Measurements from ENCODE around the gene KSR2. TPM values are rescaled to one million over a fixed set of nuclear protein-coding genes. Genes with fewer than 3 reads are reported as not detected.

KSR2 gene
- polyA plus RNA-seq, 1 donor = not detected

- no peak for DNase-seq
These were observed 446.2 kb downstream of the KSR2 start for GRCh38 chr12:117522559-117522958.

DNA sequence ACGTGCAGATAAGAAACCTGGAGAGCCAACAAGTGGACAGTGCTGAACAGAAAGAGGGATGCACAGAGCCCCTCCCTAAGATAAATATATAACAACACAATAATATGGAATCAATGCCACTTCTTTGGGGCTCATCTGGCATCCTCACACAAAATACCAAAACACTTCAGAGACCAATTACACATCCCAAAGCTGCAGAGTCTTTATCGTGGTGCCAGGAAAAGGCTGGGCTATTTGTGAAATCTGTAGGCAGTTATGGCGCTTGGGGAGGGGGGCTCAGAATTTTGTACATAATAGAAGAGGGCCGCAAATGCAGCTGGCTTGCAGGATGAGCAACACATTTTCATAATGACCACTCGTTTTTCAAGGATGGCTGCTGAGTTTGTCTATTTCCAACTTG is 446.9 kb downstream of the KSR2 start:
- no peak for DNase-seq

DNA sequence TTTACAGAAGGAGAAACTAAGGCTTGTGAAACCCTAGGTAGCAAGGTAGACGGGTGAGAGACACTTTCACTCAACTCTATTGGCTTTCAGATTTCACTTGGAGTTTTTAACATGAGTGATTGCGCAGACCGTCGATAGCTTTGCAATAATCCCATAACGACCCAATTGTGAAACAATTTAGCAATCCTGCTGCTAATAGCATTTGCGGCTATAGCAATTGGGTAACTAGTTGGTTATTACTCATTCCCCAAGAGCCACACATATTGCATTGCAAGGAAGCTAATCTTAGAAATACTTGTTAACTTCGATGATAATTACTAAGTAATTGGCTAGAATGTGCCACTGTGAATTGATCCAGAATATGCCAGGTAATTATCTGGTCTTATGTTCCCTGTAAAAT is 447.4 kb downstream of the KSR2 start:
- no peak for DNase-seq

- no peak for DNase-seq
These were observed 450.1 kb downstream of the KSR2 start for GRCh38 chr12:117518594-117519270.

DNA sequence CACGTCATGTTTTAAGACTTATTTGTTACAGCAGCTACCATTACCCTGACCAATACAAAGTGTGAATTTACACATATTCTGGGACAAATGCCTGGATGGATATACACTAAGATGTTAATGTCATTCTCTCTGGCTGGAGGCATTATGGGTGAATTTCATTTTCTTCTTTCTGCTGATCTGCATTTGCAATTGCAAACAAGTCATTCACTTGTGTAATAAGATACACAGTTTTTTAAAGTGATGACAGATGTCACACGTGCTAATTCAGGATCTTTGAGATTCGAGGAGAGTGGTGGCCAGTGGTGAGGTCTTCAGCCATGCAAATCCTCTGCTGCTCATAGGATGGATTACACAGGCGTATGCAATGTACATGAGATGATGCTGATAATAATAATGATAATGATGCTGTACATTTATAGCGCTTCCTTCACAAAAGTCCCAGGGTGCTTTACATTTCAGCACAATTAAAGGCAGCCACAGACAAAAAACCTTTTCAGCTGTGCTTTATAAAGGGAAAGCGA is 451.5 kb downstream of the KSR2 start:
- DNase-seq = no peak

- no peak for DNase-seq
These were observed 452.8 kb downstream of the KSR2 start for GRCh38 chr12:117516034-117516433.

- DNase-seq = no peak
These were observed 454.8 kb downstream of the KSR2 start for GRCh38 chr12:117514016-117514415.

DNA sequence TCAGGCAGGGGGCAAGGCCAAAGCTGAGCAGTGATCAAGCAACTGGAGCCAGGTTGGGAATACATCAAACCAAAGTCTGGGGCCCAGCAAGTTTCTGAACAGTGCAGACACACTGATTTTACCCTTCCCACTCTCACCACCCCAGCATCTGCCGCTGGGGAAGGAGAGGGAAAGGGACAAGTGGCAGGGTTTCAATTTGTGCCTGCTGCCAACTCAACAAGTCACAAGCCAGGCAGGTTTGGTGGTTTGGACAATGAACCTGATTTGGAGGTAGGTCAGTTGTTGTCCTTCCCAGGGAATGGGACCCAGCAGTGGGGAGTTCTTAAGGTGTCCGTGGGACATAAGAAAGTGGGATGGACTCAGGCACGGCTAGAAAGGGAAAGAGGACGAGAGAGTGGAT is 455.4 kb downstream of the KSR2 start:
- DNase-seq = no peak

DNA sequence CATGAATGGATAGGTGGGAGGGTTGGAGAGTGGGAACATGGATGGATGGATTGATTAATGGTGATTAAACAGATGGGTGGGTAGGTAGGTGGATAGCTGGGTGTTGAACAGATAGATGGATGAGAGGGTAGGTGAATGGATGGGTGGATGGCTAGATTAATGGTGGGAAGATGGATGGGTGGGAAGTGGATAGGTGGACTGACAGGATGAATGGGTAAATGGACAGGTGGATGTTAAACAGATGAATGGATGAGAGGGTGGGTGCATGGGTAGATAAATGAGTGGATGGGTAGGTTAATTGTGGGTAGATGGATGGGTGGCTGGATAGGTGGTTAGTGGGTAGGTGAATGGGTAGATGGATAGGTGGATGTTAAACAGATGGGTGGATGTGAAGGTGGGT is 460.3 kb downstream of the KSR2 start:
- no peak for DNase-seq

GRCh38 chr12:117507548-117507947 is 461.2 kb downstream of the KSR2 start:
- no peak for DNase-seq

GRCh38 chr12:117506333-117506732 is 462.5 kb downstream of the KSR2 start:
- DNase-seq = no peak

DNA sequence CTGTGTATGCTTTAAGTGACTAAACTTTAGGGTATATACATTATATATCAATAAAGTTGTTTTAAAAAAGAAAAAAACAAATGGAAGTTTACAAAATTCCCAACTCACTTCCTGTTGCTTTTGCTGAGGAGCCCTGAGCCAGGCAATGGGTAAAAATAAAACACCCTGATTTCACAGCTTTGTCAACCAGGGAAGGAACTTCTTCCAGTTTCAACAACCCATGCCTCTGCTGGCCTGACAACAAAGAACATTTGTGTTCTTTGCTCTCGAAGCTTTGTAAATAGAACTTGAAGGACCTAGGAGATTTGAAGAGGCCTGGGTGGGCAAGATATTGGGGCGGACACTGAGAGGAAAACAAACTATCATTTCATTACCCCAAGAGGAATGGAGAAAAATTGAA is 466.2 kb downstream of the KSR2 start:
- no peak for DNase-seq

DNA sequence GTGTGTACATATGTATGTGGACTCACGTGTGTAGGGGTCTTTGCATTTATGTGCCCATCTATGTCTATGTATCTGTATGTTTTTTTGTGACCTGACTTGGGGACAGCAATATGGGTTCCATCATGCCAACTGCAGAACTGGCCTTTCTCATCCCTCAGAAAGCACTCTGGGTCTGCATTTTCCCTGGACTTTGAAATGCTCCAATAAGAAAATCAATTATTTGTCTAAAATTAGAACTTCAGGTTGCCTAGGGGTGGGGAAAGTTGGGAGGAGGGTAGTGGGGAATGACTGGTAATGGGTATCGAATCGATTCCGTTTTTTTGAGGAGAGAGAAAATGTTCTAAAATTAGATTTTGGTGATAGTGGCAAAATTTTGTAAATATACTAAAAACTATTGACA is 466.6 kb downstream of the KSR2 start:
- DNase-seq = no peak

DNA sequence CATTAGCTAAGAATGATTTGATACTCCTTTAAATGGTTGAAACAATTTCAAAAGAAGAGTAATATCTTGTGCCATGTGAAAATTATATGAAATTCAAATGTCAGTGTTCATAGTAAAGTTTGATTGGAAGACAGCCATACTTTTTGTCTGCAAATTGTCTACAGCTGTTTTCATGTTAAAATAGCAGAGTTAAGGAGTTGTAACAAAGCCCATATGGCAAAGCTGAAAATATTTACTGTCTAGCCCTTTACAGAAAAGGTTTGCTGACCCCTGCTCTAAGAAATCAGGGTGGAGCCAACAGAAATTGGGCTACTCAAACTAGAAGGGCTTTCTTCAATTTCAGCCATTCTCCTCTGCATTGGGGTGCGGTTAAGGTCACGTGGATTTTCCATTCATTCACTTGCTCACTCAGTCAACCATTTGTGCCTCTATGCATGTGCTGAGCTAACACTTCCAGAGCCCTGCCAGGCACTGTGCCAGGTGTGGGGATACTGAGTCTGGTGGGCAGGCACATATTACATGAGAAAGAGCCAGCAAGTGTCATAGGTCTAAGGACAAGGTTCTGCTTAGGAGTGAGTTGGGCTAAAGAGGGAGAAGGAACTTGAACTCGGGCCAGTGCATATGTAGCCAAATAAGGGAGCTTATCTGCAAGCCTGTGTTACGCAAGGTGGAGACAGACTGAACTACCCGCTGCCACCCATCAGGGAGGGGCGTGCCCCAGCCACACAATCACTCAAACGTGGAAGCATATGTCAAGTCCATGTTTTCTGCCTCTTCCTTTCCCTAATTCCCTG is 467.5 kb downstream of the KSR2 start:
- peak; percentile 28 for DNase-seq

GRCh38 chr12:117499759-117500485 is 468.9 kb downstream of the KSR2 start:
- DNase-seq = no peak

GRCh38 chr12:117498880-117499279 is 469.9 kb downstream of the KSR2 start:
- DNase-seq = no peak

- DNase-seq = no peak
These were observed 470.5 kb downstream of the KSR2 start for GRCh38 chr12:117498256-117498655.

GRCh38 chr12:117497407-117497806 is 471.4 kb downstream of the KSR2 start:
- DNase-seq = no peak

DNA sequence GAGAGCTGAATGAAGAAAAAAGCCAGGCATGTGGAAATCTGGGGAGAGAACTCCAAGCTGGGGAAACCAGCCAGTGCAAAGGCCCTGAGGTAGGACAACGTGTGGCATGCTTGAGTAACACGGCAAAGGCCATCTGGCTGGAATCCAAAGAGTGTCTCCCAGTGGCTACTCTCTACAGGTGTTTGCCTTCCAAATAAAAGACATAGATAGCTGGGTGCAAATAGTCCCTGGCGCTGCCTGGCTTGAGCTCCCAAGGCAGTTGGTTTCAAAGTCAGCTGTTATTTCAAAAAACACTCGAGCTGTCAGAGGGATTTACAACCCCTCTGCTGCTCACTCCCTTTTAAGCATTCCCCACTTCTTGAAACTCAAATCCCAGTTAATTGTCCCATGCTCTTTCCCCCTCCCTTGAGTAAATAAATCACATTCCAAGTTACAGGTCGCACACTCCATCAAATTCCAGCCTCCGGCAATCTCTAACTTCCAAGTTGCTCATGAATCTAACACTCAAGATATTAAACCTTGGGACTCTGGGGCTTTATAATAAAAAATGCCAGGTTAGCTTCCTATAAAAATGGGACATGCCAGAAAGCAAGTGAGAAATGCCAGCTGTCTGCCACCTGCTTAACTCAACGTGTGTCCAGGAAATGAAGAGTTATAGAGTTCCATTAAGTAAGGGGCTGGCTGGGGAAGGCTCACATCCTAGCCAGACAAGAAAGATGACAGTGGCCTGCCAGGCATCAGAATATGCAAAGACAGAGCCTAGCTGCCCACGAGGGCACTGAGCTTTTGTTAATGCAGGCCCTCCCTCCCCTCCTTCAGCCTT is 473.7 kb downstream of the KSR2 start:
- no peak for DNase-seq

- no peak for DNase-seq
These were observed 477.1 kb downstream of the KSR2 start for GRCh38 chr12:117491711-117492110.

GRCh38 chr12:117490130-117490529 is 478.7 kb downstream of the KSR2 start:
- DNase-seq = no peak

GRCh38 chr12:117489671-117490070 is 479.1 kb downstream of the KSR2 start:
- no peak for DNase-seq
